ENCODE measurements around the gene STXBP2. TPM values are rescaled to one million over a fixed set of nuclear protein-coding genes. Genes with fewer than 3 reads are reported as not detected.

The STXBP2 gene
- polyA plus RNA-seq, 1 of the 3 experiments (the other 2 are of a cell fraction) = 4.7 TPM

DNA sequence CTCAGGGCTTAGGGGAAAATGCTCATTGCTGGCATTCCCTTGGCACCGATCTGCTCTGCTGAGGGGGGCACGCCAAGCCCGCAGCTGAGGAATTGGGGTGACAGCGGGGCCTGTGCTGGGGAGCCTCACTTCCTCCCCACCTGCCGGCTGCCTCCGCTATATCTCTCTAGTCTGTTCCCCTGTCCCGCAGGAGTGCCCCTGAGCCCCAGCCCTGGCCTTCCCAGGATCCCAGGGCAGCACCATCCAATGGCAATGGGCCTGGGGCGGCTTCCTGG is 9.5 kb downstream of the STXBP2 start:
- H3K27me3 ChIP-seq (ENCODE audit: insufficient read depth) = peaks cover 50% of the 10 kb centered on the region
- H3K9me2 ChIP-seq = no peaks in the 10 kb centered on the region
- no peak overlapping the region for H2AFZ ChIP-seq (ENCODE audit: low read depth)
- no peaks in the 10 kb centered on the region for H3K9me3 ChIP-seq
- H3F3A ChIP-seq (replicated peaks; ENCODE audit: insufficient read depth) = no peaks in the 10 kb centered on the region
- ChIA-PET POLR2A (no interaction called here), CTCF (interaction anchor here (1.0 kb wide), 1 partner anchor 78 kb away, joined by 3 read pairs; no protein-coding TSS in a partner anchor)
- H3K27ac ChIP-seq (ENCODE audit: low read depth in 2 of 2, low read length in 1 of 2) = no peak overlapping the region
- no peaks in the 10 kb centered on the region for H4K20me1 ChIP-seq (ENCODE audit: insufficient read depth)
- no peaks in the 10 kb centered on the region for H3K4me1 ChIP-seq (ENCODE audit: control insufficient read depth in 1 of 2, insufficient read depth in 2 of 2, low read depth in 1 of 2, low read length in 1 of 2)
- no peaks in the 10 kb centered on the region for H3K36me3 ChIP-seq (replicated peaks in 1 of 2; ENCODE audit: control insufficient read depth in 1 of 2, insufficient read depth in 2 of 2, low read length in 1 of 2)
- H3K79me2 ChIP-seq (ENCODE audit: insufficient read depth) = no peaks in the 10 kb centered on the region
- WGBS (ENCODE audit: low lambda C conversion rate) = no CpG with 5 or more reads among the region's 8 CpGs
- TF ChIP-seq GABPA (IDR thresholded peaks at IDR 0.05; ENCODE audit: low read depth) (no peak), YY1 (IDR thresholded peaks at IDR 0.05; ENCODE audit: low read depth) (no peak), SIN3A (IDR thresholded peaks at IDR 0.05; ENCODE audit: borderline replicate concordance, low read depth, low read length) (no peak), ELF1 (IDR thresholded peaks at IDR 0.05) (no peak), SMC3 (IDR thresholded peaks at IDR 0.05; ENCODE audit: low read depth, low read length) (no peak), MEF2A (IDR thresholded peaks at IDR 0.05; ENCODE audit: borderline replicate concordance, low read depth) (no peak), RXRA (IDR thresholded peaks at IDR 0.05; ENCODE audit: borderline replicate concordance, low read depth) (no peak), EP300 (IDR thresholded peaks at IDR 0.05; ENCODE audit: borderline replicate concordance in 1 of 2, low read depth in 1 of 2, low read length in 1 of 2) (no peak), POLR2AphosphoS5 (IDR thresholded peaks at IDR 0.05; ENCODE audit: low read depth, low read length) (no peak), EZH2phosphoT487 (IDR thresholded peaks at IDR 0.05; ENCODE audit: borderline replicate concordance, low read depth) (no peak)
- TF ChIP-seq, protein P1, sequence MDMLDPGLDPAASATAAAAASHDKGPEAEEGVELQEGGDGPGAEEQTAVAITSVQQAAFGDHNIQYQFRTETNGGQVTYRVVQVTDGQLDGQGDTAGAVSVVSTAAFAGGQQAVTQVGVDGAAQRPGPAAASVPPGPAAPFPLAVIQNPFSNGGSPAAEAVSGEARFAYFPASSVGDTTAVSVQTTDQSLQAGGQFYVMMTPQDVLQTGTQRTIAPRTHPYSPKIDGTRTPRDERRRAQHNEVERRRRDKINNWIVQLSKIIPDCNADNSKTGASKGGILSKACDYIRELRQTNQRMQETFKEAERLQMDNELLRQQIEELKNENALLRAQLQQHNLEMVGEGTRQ (IDR thresholded peaks at IDR 0.05; ENCODE audit: borderline replicate concordance, low read depth, low read length) = no peak
- TF ChIP-seq, protein P2, sequence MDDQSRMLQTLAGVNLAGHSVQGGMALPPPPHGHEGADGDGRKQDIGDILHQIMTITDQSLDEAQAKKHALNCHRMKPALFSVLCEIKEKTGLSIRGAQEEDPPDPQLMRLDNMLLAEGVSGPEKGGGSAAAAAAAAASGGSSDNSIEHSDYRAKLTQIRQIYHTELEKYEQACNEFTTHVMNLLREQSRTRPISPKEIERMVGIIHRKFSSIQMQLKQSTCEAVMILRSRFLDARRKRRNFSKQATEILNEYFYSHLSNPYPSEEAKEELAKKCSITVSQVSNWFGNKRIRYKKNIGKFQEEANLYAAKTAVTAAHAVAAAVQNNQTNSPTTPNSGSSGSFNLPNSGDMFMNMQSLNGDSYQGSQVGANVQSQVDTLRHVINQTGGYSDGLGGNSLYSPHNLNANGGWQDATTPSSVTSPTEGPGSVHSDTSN (IDR thresholded peaks at IDR 0.05) = no peak
- TF ChIP-seq, protein P3, sequence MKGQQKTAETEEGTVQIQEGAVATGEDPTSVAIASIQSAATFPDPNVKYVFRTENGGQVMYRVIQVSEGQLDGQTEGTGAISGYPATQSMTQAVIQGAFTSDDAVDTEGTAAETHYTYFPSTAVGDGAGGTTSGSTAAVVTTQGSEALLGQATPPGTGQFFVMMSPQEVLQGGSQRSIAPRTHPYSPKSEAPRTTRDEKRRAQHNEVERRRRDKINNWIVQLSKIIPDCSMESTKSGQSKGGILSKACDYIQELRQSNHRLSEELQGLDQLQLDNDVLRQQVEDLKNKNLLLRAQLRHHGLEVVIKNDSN (IDR thresholded peaks at IDR 0.05; ENCODE audit: borderline replicate concordance, low read depth) = no peak
- TF ChIP-seq, protein P4, sequence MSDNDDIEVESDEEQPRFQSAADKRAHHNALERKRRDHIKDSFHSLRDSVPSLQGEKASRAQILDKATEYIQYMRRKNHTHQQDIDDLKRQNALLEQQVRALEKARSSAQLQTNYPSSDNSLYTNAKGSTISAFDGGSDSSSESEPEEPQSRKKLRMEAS (IDR thresholded peaks at IDR 0.05; ENCODE audit: low read depth) = no peak
- TF ChIP-seq, protein P5, sequence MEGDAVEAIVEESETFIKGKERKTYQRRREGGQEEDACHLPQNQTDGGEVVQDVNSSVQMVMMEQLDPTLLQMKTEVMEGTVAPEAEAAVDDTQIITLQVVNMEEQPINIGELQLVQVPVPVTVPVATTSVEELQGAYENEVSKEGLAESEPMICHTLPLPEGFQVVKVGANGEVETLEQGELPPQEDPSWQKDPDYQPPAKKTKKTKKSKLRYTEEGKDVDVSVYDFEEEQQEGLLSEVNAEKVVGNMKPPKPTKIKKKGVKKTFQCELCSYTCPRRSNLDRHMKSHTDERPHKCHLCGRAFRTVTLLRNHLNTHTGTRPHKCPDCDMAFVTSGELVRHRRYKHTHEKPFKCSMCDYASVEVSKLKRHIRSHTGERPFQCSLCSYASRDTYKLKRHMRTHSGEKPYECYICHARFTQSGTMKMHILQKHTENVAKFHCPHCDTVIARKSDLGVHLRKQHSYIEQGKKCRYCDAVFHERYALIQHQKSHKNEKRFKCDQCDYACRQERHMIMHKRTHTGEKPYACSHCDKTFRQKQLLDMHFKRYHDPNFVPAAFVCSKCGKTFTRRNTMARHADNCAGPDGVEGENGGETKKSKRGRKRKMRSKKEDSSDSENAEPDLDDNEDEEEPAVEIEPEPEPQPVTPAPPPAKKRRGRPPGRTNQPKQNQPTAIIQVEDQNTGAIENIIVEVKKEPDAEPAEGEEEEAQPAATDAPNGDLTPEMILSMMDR (IDR thresholded peaks at IDR 0.05) = no peak
- TF ChIP-seq, protein P6, sequence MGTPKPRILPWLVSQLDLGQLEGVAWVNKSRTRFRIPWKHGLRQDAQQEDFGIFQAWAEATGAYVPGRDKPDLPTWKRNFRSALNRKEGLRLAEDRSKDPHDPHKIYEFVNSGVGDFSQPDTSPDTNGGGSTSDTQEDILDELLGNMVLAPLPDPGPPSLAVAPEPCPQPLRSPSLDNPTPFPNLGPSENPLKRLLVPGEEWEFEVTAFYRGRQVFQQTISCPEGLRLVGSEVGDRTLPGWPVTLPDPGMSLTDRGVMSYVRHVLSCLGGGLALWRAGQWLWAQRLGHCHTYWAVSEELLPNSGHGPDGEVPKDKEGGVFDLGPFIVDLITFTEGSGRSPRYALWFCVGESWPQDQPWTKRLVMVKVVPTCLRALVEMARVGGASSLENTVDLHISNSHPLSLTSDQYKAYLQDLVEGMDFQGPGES (IDR thresholded peaks at IDR 0.05; ENCODE audit: low read depth, low read length) = no peak
- no peak overlapping the region for H3K9ac ChIP-seq
- no peak overlapping the region for H3K4me2 ChIP-seq
- peak; percentile 35 for DNase-seq
- H3K4me3 ChIP-seq (ENCODE audit: low read depth in 2 of 2, low read length in 1 of 2) = no peak overlapping the region
